H1 (cell line): ENCODE results near the gene TPD52L1. TPM values are rescaled to one million over a fixed set of nuclear protein-coding genes. Genes with fewer than 3 reads are reported as not detected.
A peak's percentile ranks its signal among the peaks of the same experiment; 100 is the strongest.

Experiments
- CTCF ChIA-PET: fragments of 300-600 bp; sonication (Branson Sonifier 250); formaldehyde crosslinking; loops from one replicate; lab custom pipeline; 2021; ENCODE audit not compliant: partially characterized antibody; lab: Charles Lee
- POLR2A ChIA-PET: fragments of 300-600 bp; sonication (Branson Sonifier 250); formaldehyde crosslinking; loops from one replicate; lab custom pipeline; 2021; ENCODE audit warnings: inconsistent platforms; ENCODE audit not compliant: partially characterized antibody; lab: Charles Lee
- DNase-seq, 2 experiments: peaks; one replicate each; pipeline versions ENCODE4 v3.0.0 to v3.0.0-alpha.2; 2010 to 2022; ENCODE audit warnings: low spot score in 2 of 2, low read depth in 1 of 2, mixed read lengths in 1 of 2
- FAIRE-seq: peaks from 2 replicates; lab custom pipeline; 2011; peaks lifted over from hg19 to GRCh38; lab: Jason Lieb, UNC
- H2AFZ ChIP-seq: 2 replicates; pipeline ENCODE4 v1.8.1; 2012; ENCODE audit warnings: low read length, inconsistent platforms
- H2AK5ac ChIP-seq: 2 replicates; pipeline ENCODE4 v1.6.1; 2013; ENCODE audit warnings: low read depth, low read length
- H2BK120ac ChIP-seq: replicated peaks from 2 replicates; pipeline ENCODE3; 2013; ENCODE audit warnings: low read depth, low read length, inconsistent platforms
- H2BK12ac ChIP-seq: 2 replicates; pipeline ENCODE4 v1.6.1; 2013; ENCODE audit warnings: low read depth, low read length
- H2BK15ac ChIP-seq: 2 replicates; pipeline ENCODE4 v1.6.1; 2013; ENCODE audit warnings: low read length
- H2BK20ac ChIP-seq: 2 replicates; pipeline ENCODE4 v1.6.1; 2013; ENCODE audit warnings: low read length
- H2BK5ac ChIP-seq: 2 replicates; pipeline ENCODE4 v1.6.1; 2013; ENCODE audit warnings: low read depth, low read length
- H3K14ac ChIP-seq: 2 replicates; pipeline ENCODE4 v1.6.1; 2013; ENCODE audit warnings: inconsistent platforms; ENCODE audit not compliant: insufficient read length
- H3K18ac ChIP-seq: 2 replicates; pipeline ENCODE4 v1.6.1; 2013; ENCODE audit warnings: low read length; ENCODE audit errors: extremely low read depth
- H3K23ac ChIP-seq: 2 replicates; pipeline ENCODE4 v1.6.1; 2013; ENCODE audit warnings: inconsistent platforms; ENCODE audit not compliant: insufficient read length
- H3K23me2 ChIP-seq: 2 replicates; pipeline ENCODE4 v1.6.1; 2013; ENCODE audit warnings: low read depth, low read length
- H3K27ac ChIP-seq: 2 replicates; pipeline ENCODE4 v1.6.1; 2011; ENCODE audit warnings: low read depth, low read length, inconsistent platforms
- H3K27me3 ChIP-seq, 4 experiments: replicated peaks in 1 of 4; 1 replicate in 1 of 4; 2 replicates in 3 of 4; pipeline versions ENCODE4 v1.6.1 to v1.8.1; 2011 to 2013; ENCODE audit warnings: low read length in 3 of 4, mild to moderate bottlenecking in 3 of 4, inconsistent platforms in 2 of 4, mixed read lengths in 2 of 4, moderate library complexity in 1 of 4; ENCODE audit not compliant: control insufficient read depth in 3 of 4, insufficient read depth in 3 of 4; ENCODE audit errors: extremely low read depth in 1 of 4
- H3K36me3 ChIP-seq, 4 experiments: 2 replicates each; pipeline versions ENCODE4 v1.6.1 to v1.8.1; 2011 to 2013; ENCODE audit warnings: mild to moderate bottlenecking in 4 of 4, low read length in 3 of 4, moderate library complexity in 2 of 4, control low read depth in 1 of 4, inconsistent platforms in 1 of 4; ENCODE audit not compliant: insufficient read depth in 4 of 4, control insufficient read depth in 2 of 4
- H3K4ac ChIP-seq: replicated peaks from 2 replicates; pipeline ENCODE3; 2013; ENCODE audit warnings: low read length, low read depth, mixed read lengths, inconsistent platforms; ENCODE audit not compliant: insufficient read length
- H3K4me1 ChIP-seq, 4 experiments: replicated peaks in 1 of 4; 1 replicate in 1 of 4; 2 replicates in 3 of 4; pipeline versions ENCODE4 v1.6.1 to v1.8.1; 2011 to 2013; ENCODE audit warnings: low read length in 3 of 4, inconsistent platforms in 2 of 4, mixed read lengths in 1 of 4; ENCODE audit not compliant: insufficient read depth in 4 of 4, control insufficient read depth in 3 of 4
- H3K4me2 ChIP-seq, 2 experiments: 2 replicates each; pipeline versions ENCODE4 v1.6.1 to v1.8.1; 2011 to 2013; ENCODE audit warnings: low read depth in 2 of 2, low read length in 2 of 2, control low read depth in 1 of 2, inconsistent platforms in 1 of 2, mild to moderate bottlenecking in 1 of 2; ENCODE audit not compliant: insufficient read depth in 1 of 2
- H3K4me3 ChIP-seq, 4 experiments: fragments of 200-600, 300-600 bp in 1 of 4; sonication (generic), shearing (Covaris generic), sonication (Bioruptor Twin) in 1 of 4; 2 replicates each; pipeline versions ENCODE4 v1.5.1 to v1.8.1; 2011 to 2016; ENCODE audit warnings: low read length in 4 of 4, low read depth in 3 of 4, control low read depth in 2 of 4, inconsistent platforms in 2 of 4, mild to moderate bottlenecking in 2 of 4, mixed read lengths in 1 of 4, moderate library complexity in 1 of 4; ENCODE audit not compliant: insufficient read depth in 2 of 4; ENCODE audit errors: extremely low read depth in 1 of 4
- H3K56ac ChIP-seq: replicated peaks from 2 replicates; pipeline ENCODE3; 2013; ENCODE audit warnings: low read depth, mild to moderate bottlenecking, mixed read lengths, low read length, inconsistent platforms; ENCODE audit not compliant: insufficient read length
- H3K79me1 ChIP-seq: 2 replicates; pipeline ENCODE4 v1.6.1; 2013; ENCODE audit warnings: low read depth, low read length, control low read depth
- H3K79me2 ChIP-seq, 2 experiments: 2 replicates each; pipeline versions ENCODE4 v1.6.1 to v1.8.1; 2012 to 2013; ENCODE audit warnings: low read length in 2 of 2, mild to moderate bottlenecking in 2 of 2, inconsistent platforms in 1 of 2; ENCODE audit not compliant: insufficient read depth in 2 of 2, control insufficient read depth in 1 of 2
- H3K9ac ChIP-seq, 4 experiments: replicated peaks in 1 of 4; 1 replicate in 1 of 4; 2 replicates in 3 of 4; pipeline versions ENCODE4 v1.6.1 to v1.8.1; 2011 to 2013; ENCODE audit warnings: low read depth in 3 of 4, low read length in 3 of 4, control low read depth in 2 of 4, mild to moderate bottlenecking in 2 of 4, moderate library complexity in 2 of 4, inconsistent platforms in 1 of 4; ENCODE audit errors: extremely low read depth in 1 of 4
- H3K9me3 ChIP-seq, 2 experiments: 2 replicates each; pipeline versions ENCODE4 v1.6.1 to v1.8.1; 2012 to 2013; ENCODE audit warnings: mild to moderate bottlenecking in 2 of 2, moderate library complexity in 2 of 2, control low read depth in 1 of 2, inconsistent platforms in 1 of 2, low read depth in 1 of 2, low read length in 1 of 2, mixed read lengths in 1 of 2; ENCODE audit not compliant: insufficient read depth in 2 of 2
- H4K20me1 ChIP-seq, 2 experiments: replicated peaks in 1 of 2; 2 replicates each; pipeline versions ENCODE3 to v1.8.1; 2011 to 2013; ENCODE audit warnings: inconsistent platforms in 2 of 2, low read length in 2 of 2, mild to moderate bottlenecking in 1 of 2; ENCODE audit not compliant: insufficient read depth in 2 of 2, control insufficient read depth in 1 of 2
- H4K5ac ChIP-seq: 2 replicates; pipeline ENCODE4 v1.6.1; 2013; ENCODE audit warnings: low read length, low read depth, mixed read lengths, inconsistent platforms; ENCODE audit not compliant: insufficient read length
- H4K8ac ChIP-seq: 2 replicates; pipeline ENCODE4 v1.8.0; 2013; ENCODE audit warnings: mild to moderate bottlenecking, moderate library complexity, low read length, inconsistent platforms; ENCODE audit not compliant: insufficient read depth; ENCODE audit errors: extremely low read depth
- H4K91ac ChIP-seq: replicated peaks from 2 replicates; pipeline ENCODE3; 2013; ENCODE audit warnings: low read length, mixed read lengths, inconsistent platforms; ENCODE audit not compliant: insufficient read length
- CBX8 ChIP-seq: fragments of 300-800, 300-1000 bp; sonication (generic); IDR thresholded peaks from 2 replicates; pipeline ENCODE4 v1.7.1; 2016; ENCODE audit warnings: low read depth, low read length, borderline replicate concordance
- EGR1 ChIP-seq: IDR thresholded peaks from 2 replicates; pipeline ENCODE4 v1.6.1; 2011; ENCODE audit warnings: low read depth, low read length, borderline replicate concordance
- EP300 ChIP-seq, 2 experiments: IDR thresholded peaks; 1 replicate in 1 of 2; 2 replicates in 1 of 2; pipeline ENCODE4 v1.6.1; 2011 to 2012; ENCODE audit warnings: low read depth in 2 of 2, low read length in 2 of 2, mild to moderate bottlenecking in 2 of 2, borderline replicate concordance in 1 of 2, inconsistent platforms in 1 of 2, moderate library complexity in 1 of 2
- PHF8 ChIP-seq: fragments of 200-600 bp; sonication (generic); conservative IDR thresholded peaks from 2 replicates; pipeline ENCODE4 v1.7.1; 2012; ENCODE audit warnings: low read depth, mild to moderate bottlenecking, inconsistent platforms, low read length, moderate library complexity
- SP1 ChIP-seq: IDR thresholded peaks from 2 replicates; pipeline ENCODE4 v1.6.1; 2011; ENCODE audit warnings: low read depth, low read length
- WGBS, 2 experiments: shearing (Covaris generic) in 1 of 2; methylation state at CpG; one replicate each; pipeline versions ENCODE4 v1.1.6 to v1.1.7; 2013 to 2015; ENCODE audit warnings: low lambda C conversion rate in 2 of 2, mixed read lengths in 2 of 2, inconsistent platforms in 1 of 2, low coverage in 1 of 2, missing lambda C conversion rate in 1 of 2; ENCODE audit not compliant: insufficient replicate concordance in 2 of 2, insufficient coverage in 1 of 2, insufficient read length in 1 of 2; ENCODE audit errors: extremely low coverage in 1 of 2, missing lambda C conversion rate in 1 of 2; 5-methylcytosine and 5-hydroxymethylcytosine counted together
- polyA plus RNA-seq, 7 experiments: library from polyadenylated mRNA; depleted of rRNA in 3 of 7; stranded (reverse) in 5 of 7; unstranded in 2 of 7; fragments of >200 nt in 5 of 7; fragments of 200-250 nt in 2 of 7; gene quantifications; 1 replicate in 5 of 7; 2 replicates in 1 of 7; 4 replicates in 1 of 7; pipeline versions ENCODE4 v1.2.1 to v1.2.3, GENCODE V29; 2011 to 2013; ENCODE audit warnings: missing spikeins in 2 of 7, mixed read lengths in 2 of 7
- total RNA-seq: library from RNA; stranded (reverse); fragmentation: NEBNext Ultra II Directional; extraction: Animal tissue kit (Norgen Biotek cat#: 25700); gene quantifications from 2 replicates; pipeline ENCODE4 v1.2.1, GENCODE V29; 2021

TPD52L1 gene
- total and polyA plus RNA-seq, 2 of the 8 experiments (the other 6 are each of a cell fraction or from before 2014, with no cell fraction given): 7.4 to 14.2 TPM

DNA sequence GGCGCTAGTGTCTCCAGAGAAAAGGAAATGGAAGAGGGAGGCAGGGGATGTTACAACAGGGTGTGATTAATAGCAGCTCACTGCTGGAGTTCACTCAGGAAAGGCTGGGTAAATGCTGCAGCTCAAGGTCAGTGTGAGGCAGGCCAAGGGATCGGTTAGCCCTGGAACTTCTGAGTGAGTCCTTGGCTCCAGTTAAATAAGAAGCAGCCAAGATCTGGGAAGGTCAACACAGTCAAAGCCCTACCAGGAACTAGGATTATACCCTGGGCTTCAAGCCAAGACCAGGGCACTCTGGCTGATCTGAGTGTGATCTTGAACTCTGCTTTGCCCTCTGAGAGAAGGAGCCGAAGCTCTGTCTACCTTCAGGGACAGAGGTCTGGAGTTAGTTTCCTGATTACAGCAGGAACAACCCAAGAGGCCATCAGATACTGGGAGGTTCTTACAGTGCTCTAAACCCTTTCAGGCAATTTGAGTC lies 44.3 kb downstream of the TPD52L1 start:
- no peak for FAIRE-seq
- H3K4me3 ChIP-seq: no peak overlapping the region
- no peaks in the 10 kb centered on the region for H3K36me3 ChIP-seq
- no peaks in the 10 kb centered on the region for H3K9me3 ChIP-seq
- no peak overlapping the region for H2BK20ac ChIP-seq
- H4K91ac ChIP-seq: no peak overlapping the region
- DNase-seq: no peak
- H3K9ac ChIP-seq: no peak overlapping the region
- H2BK5ac ChIP-seq: 0 out of 2 replicates have a peak overlapping the region, but pooled peaks have one; percentile 5
- CTCF ChIA-PET: interaction anchor here (0.6 to 1.8 kb wide), 8 partner anchors 14 to 571 kb away, joined by 3 to 4 read pairs (median 4); partner anchors contain the start of gene TPD52L1
- no peaks in the 10 kb centered on the region for H4K20me1 ChIP-seq
- no peak for TF ChIP-seq EGR1
- TF ChIP-seq PHF8: no peak
- TF ChIP-seq CBX8: no peak
- no peak for TF ChIP-seq SP1
- TF ChIP-seq EP300 (IDR thresholded peaks at IDR 0.05; ENCODE audit: borderline replicate concordance in 1 of 2, low read depth in 2 of 2, low read length in 2 of 2): no peak
- H4K8ac ChIP-seq: no peak overlapping the region
- H2BK120ac ChIP-seq: no peak overlapping the region
- H3K27me3 ChIP-seq: no peaks in the 10 kb centered on the region
- H3K4me1 ChIP-seq: peaks cover 0 to 10% (median 0%) of the 10 kb centered on the region in 4 experiments; a peak in 1 of 7 replicates
- H2BK12ac ChIP-seq: no peak overlapping the region
- no peaks in the 10 kb centered on the region for H3K79me1 ChIP-seq
- POLR2A ChIA-PET: no interaction called here
- H3K23me2 ChIP-seq: no peaks in the 10 kb centered on the region
- 0 out of 2 replicates have a peak overlapping the region, but pooled peaks have one; percentile 34 for H2AFZ ChIP-seq
- no peak overlapping the region for H3K23ac ChIP-seq
- no peak overlapping the region for H3K56ac ChIP-seq
- no peak overlapping the region for H2BK15ac ChIP-seq
- H3K79me2 ChIP-seq: no peaks in the 10 kb centered on the region
- no peak overlapping the region for H3K27ac ChIP-seq
- H3K4me2 ChIP-seq: no peak overlapping the region
- WGBS, 2 experiments: 96% methylated on average over 3 of the region's 3 CpGs; no CpG with 5 or more reads in 1 of the 2 experiments
- no peak overlapping the region for H3K14ac ChIP-seq
- no peak overlapping the region; the same call in 1 of the 2 replicates for H3K18ac ChIP-seq
- no peak overlapping the region for H3K4ac ChIP-seq
- H2AK5ac ChIP-seq: no peak overlapping the region
- H4K5ac ChIP-seq: no peak overlapping the region
